GM19455 (cell line): Measurements from ENCODE around the gene SCUBE1.

Experiments used
- ATAC-seq: cut with Tn5 transposase; IDR thresholded peaks from one replicate; pipeline ENCODE4 v1.9.1; 2021; ENCODE audit not compliant: unreplicated experiment

Gene SCUBE1

GRCh38 chr22:43329061-43329460 lies 14.1 kb downstream of the SCUBE1 start:
- no peak for ATAC-seq

GRCh38 chr22:43327157-43327438 lies 16.1 kb downstream of the SCUBE1 start:
- no peak for ATAC-seq

- no peak for ATAC-seq
Observed at GRCh38 chr22:43326331-43327156, 16.6 kb downstream of the SCUBE1 start.

GRCh38 chr22:43325176-43325575 lies 18.0 kb downstream of the SCUBE1 start:
- ATAC-seq = no peak

GRCh38 chr22:43320943-43321900 lies 21.9 kb downstream of the SCUBE1 start:
- ATAC-seq = no peak

- ATAC-seq = no peak
Observed at GRCh38 chr22:43319661-43320486, 23.3 kb downstream of the SCUBE1 start.

GRCh38 chr22:43317239-43317638 lies 25.9 kb downstream of the SCUBE1 start:
- no peak for ATAC-seq

- ATAC-seq = no peak
Observed at GRCh38 chr22:43315687-43316217, 27.4 kb downstream of the SCUBE1 start.

- no peak for ATAC-seq
Observed at GRCh38 chr22:43314611-43315010, 28.6 kb downstream of the SCUBE1 start.

GRCh38 chr22:43313890-43314474 lies 29.2 kb downstream of the SCUBE1 start:
- no peak for ATAC-seq

- no peak for ATAC-seq
Observed at GRCh38 chr22:43313244-43313889, 29.8 kb downstream of the SCUBE1 start.

GRCh38 chr22:43312608-43313007 lies 30.6 kb downstream of the SCUBE1 start:
- no peak for ATAC-seq

GRCh38 chr22:43310798-43311197 lies 32.4 kb downstream of the SCUBE1 start:
- no peak for ATAC-seq

- no peak for ATAC-seq
Observed at GRCh38 chr22:43310311-43310710, 32.9 kb downstream of the SCUBE1 start.

GRCh38 chr22:43308836-43309235 lies 34.3 kb downstream of the SCUBE1 start:
- ATAC-seq = no peak

- no peak for ATAC-seq
Observed at GRCh38 chr22:43308060-43308830, 34.9 kb downstream of the SCUBE1 start.

GRCh38 chr22:43305806-43306205 lies 37.4 kb downstream of the SCUBE1 start:
- no peak for ATAC-seq

- no peak for ATAC-seq
Observed at GRCh38 chr22:43304831-43305590, 38.2 kb downstream of the SCUBE1 start.

GRCh38 chr22:43303751-43304150 lies 39.4 kb downstream of the SCUBE1 start:
- no peak for ATAC-seq
